ENCODE results near the gene NR4A1. TPM values are rescaled to one million over a fixed set of nuclear protein-coding genes. Genes with fewer than 3 reads are reported as not detected.

NR4A1 gene
- total and polyA plus RNA-seq, 10 of the 15 experiments (the other 5 are each of a cell fraction or from before 2014, with no cell fraction given), result 0.05 to 7.9 (median 2.2) TPM; not detected in 1

GRCh38 chr12:52010152-52010622 is 41.1 kb upstream of the NR4A1 start (continued):
- no peak for TF ChIP-seq SRF (IDR thresholded peaks at IDR 0.05; ENCODE audit: low read depth in 2 of 2, low read length in 2 of 2)

DNA sequence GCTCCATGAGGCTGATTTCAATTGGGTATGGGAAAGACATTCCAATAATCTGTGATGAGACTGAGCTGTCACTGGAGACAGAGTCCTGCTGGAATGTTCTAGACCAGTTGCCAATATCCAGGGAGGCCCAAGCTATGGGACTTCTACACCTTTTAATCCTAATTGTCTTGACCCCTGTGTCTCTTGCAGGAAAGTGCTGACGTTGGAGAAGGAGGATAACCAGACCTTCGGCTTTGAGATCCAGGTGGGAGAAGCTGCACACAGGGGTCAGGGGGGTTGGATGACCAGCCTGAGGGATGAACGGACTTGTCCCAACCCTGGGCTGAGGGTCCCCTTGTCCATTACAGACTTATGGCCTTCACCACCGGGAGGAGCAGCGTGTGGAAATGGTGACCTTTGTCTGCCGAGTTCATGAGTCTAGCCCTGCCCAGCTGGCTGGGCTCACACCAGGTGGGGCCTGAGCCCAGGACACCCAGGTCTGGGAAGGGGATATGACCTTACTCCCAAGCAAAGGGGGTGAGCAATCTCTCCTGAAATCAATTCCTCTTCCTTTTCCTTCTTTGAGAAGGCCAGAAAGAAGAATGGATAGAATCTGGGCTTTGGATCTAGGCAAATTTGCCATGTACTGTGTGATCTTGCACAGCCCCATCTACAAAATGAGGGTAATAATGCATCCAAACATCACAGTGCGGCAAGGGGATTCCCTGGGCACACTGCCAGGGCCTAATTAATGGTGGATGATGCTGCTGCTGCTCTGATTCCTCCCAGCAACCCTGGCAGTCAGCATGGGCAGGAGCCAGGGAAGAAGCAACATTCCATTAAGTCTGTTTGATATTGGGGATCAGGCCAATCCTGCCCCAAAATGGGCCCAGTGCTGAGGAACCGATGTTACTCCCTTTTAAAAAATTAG is 40.3 kb upstream of the NR4A1 start:
- H3K36me3 ChIP-seq (ENCODE audit: control insufficient read depth in 2 of 2, insufficient read depth in 2 of 2, low read length in 1 of 2), result no peaks in the 10 kb centered on the region
- ChIA-PET SMC1A (ENCODE audit: uncharacterized antibody, unreplicated experiment) (interaction anchor here (2.4 kb wide), 1 partner anchor 11 kb away, joined by 10 read pairs; no protein-coding TSS in a partner anchor), CTCF (interaction anchor here (1.5 to 11.3 kb wide), 3 partner anchors 12 to 110 kb away, joined by 3 to 412 read pairs (median 5); no protein-coding TSS in a partner anchor), POLR2A (interaction anchor here (0.6 to 1.9 kb wide), 2 partner anchors 9 to 569 kb away, joined by 4 to 5 read pairs; no protein-coding TSS in a partner anchor), RAD21 (ENCODE audit: unreplicated experiment) (interaction anchor here (0.5 to 2.1 kb wide), 3 partner anchors 11 to 110 kb away, joined by 5 to 10 read pairs (median 5); no protein-coding TSS in a partner anchor)
- no peak overlapping the region for H3K4me2 ChIP-seq (ENCODE audit: control insufficient read depth, insufficient read depth)
- peaks cover 8 to 13% of the 10 kb centered on the region in 2 experiments; a peak in 3 of 4 replicates for H3K27me3 ChIP-seq (replicated peaks in 1 of 2; ENCODE audit: control insufficient read depth in 2 of 2, insufficient read depth in 2 of 2, low read length in 1 of 2)
- no peak overlapping the region for H3K9ac ChIP-seq (ENCODE audit: control insufficient read depth, insufficient read depth, low read length)
- H4K20me1 ChIP-seq (ENCODE audit: control insufficient read depth, insufficient read depth), result no peaks in the 10 kb centered on the region
- TF ChIP-seq RBBP5 (conservative IDR thresholded peaks at IDR 0.05) (no peak), ZSCAN29 (IDR thresholded peaks at IDR 0.05) (no peak), CHD4 (IDR thresholded peaks at IDR 0.05) (no peak), PAX8 (IDR thresholded peaks at IDR 0.05) (no peak), SMAD1 (IDR thresholded peaks at IDR 0.05; ENCODE audit: low read depth, partially characterized antibody) (no peak), STAT1 (conservative IDR thresholded peaks at IDR 0.05) (no peak), RELA (IDR thresholded peaks at IDR 0.05; ENCODE audit: borderline replicate concordance, partially characterized antibody) (no peak), PAX5 (IDR thresholded peaks at IDR 0.05; ENCODE audit: borderline replicate concordance, low read depth, low read length) (no peak), ZBED1 (IDR thresholded peaks at IDR 0.05; ENCODE audit: borderline replicate concordance) (no peak), USF1 (IDR thresholded peaks at IDR 0.05; ENCODE audit: borderline replicate concordance, extremely low read length, insufficient read depth, low read depth, low read length) (no peak)
- TF ChIP-seq, protein P1, sequence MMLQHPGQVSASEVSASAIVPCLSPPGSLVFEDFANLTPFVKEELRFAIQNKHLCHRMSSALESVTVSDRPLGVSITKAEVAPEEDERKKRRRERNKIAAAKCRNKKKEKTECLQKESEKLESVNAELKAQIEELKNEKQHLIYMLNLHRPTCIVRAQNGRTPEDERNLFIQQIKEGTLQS (IDR thresholded peaks at IDR 0.05; ENCODE audit: borderline replicate concordance, extremely low read depth, low read depth, low read length), result no peak
- no peaks in the 10 kb centered on the region for H3K79me2 ChIP-seq (ENCODE audit: control insufficient read depth, insufficient read depth, low read length)
- no peak overlapping the region for H3K27ac ChIP-seq (ENCODE audit: control insufficient read depth, insufficient read depth)
- BruUV-seq (replicated peaks), result no TSS peak
- in situ Hi-C loops (cut with MboI), result no loop called here
- H2AFZ ChIP-seq (ENCODE audit: control insufficient read depth, low read depth, low read length), result no peak overlapping the region
- no peaks in the 10 kb centered on the region for H3K9me3 ChIP-seq (replicated peaks; ENCODE audit: control insufficient read depth, insufficient read depth, low read length)
- DNase-seq (ENCODE audit: low read depth, low spot score) (no peak), FAIRE-seq (no peak), ATAC-seq (no peak)
- intact Hi-C loops (cut with micrococcal nuclease; ENCODE audit: unreplicated experiment), result no loop called here
- WGBS (ENCODE audit: insufficient coverage, insufficient replicate concordance, low lambda C conversion rate, missing lambda C conversion rate), result 30% methylated on average over 8 of the region's 8 CpGs
- no peak overlapping the region for H3K4me3 ChIP-seq
- H3K4me1 ChIP-seq (ENCODE audit: control insufficient read depth, insufficient read depth, low read length), result peaks cover 5% of the 10 kb centered on the region
